Chondrocyte (in vitro differentiated cells): ENCODE data around the gene STXBP2. TPM values are rescaled to one million over a fixed set of nuclear protein-coding genes. Genes with fewer than 3 reads are reported as not detected.

Experiments used
- DNase-seq: peaks from one replicate; pipeline ENCODE4 v3.0.0; 2021; ENCODE audit warnings: mixed read lengths, low spot score
- H3K27ac Mint-ChIP-seq: one replicate; pipeline ENCODE4 v1.8.0; 2021; ENCODE audit warnings: mild to moderate bottlenecking, moderate library complexity, mixed read lengths; ENCODE audit not compliant: unreplicated experiment
- H3K27me3 Mint-ChIP-seq: 2 replicates; pipeline ENCODE4 v1.8.0; 2021; ENCODE audit warnings: low read depth, mixed read lengths
- H3K36me3 Mint-ChIP-seq: 2 replicates; pipeline ENCODE4 v1.8.0; 2021; ENCODE audit warnings: low read depth, mixed read lengths
- H3K4me1 Mint-ChIP-seq: 2 replicates; pipeline ENCODE4 v1.8.0; 2021; ENCODE audit warnings: low read depth, mild to moderate bottlenecking, mixed read lengths
- H3K4me3 Mint-ChIP-seq: one replicate; pipeline ENCODE4 v1.8.0; 2021; ENCODE audit warnings: mild to moderate bottlenecking, moderate library complexity, mixed read lengths; ENCODE audit not compliant: unreplicated experiment
- H3K9me3 Mint-ChIP-seq: 2 replicates; pipeline ENCODE4 v1.8.0; 2021; ENCODE audit warnings: low read depth, mixed read lengths
- total RNA-seq: library from RNA; stranded (reverse); gene quantifications from 3 replicates; pipeline ENCODE4 v1.2.1, GENCODE V29; 2021
- TF ChIP-seq, protein P1 (sequence below): fragments of 200-600 bp; sonication (generic); IDR thresholded peaks from 2 replicates; pipeline ENCODE4 v1.5.0; 2021; ENCODE audit warnings: antibody characterized with exemption, mild to moderate bottlenecking, moderate library complexity

Gene STXBP2
- total RNA-seq, 1 donor from 2014 or later, result 10.2 TPM

DNA sequence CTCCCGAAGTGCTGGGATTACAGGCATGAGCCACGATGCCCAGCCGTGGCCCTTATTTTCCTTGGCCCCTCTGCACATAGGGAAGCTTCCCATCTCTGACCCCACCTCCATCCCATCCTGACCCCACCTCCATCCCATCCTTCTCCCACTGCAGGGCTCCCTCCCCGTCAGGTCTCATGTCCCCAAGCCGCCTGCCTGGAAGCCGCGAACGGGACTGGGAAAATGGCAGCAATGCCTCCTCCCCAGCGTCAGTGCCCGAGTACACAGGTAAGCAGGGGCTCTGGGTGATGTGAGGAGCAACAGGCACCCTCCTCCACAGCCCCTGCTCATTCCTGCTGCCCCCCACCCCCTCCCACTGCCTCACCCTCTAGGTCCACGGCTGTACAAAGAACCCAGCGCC, 19.7 kb upstream of the STXBP2 start:
- Mint-ChIP-seq H3K4me3 (no peak overlapping the region), H3K9me3 (no peaks in the 10 kb centered on the region), H3K27me3 (no peaks in the 10 kb centered on the region), H3K27ac (no peak overlapping the region), H3K4me1 (no peaks in the 10 kb centered on the region), H3K36me3 (peaks cover 6% of the 10 kb centered on the region)
- TF ChIP-seq, protein P1, sequence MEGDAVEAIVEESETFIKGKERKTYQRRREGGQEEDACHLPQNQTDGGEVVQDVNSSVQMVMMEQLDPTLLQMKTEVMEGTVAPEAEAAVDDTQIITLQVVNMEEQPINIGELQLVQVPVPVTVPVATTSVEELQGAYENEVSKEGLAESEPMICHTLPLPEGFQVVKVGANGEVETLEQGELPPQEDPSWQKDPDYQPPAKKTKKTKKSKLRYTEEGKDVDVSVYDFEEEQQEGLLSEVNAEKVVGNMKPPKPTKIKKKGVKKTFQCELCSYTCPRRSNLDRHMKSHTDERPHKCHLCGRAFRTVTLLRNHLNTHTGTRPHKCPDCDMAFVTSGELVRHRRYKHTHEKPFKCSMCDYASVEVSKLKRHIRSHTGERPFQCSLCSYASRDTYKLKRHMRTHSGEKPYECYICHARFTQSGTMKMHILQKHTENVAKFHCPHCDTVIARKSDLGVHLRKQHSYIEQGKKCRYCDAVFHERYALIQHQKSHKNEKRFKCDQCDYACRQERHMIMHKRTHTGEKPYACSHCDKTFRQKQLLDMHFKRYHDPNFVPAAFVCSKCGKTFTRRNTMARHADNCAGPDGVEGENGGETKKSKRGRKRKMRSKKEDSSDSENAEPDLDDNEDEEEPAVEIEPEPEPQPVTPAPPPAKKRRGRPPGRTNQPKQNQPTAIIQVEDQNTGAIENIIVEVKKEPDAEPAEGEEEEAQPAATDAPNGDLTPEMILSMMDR, result no peak
- DNase-seq, result no peak

DNA sequence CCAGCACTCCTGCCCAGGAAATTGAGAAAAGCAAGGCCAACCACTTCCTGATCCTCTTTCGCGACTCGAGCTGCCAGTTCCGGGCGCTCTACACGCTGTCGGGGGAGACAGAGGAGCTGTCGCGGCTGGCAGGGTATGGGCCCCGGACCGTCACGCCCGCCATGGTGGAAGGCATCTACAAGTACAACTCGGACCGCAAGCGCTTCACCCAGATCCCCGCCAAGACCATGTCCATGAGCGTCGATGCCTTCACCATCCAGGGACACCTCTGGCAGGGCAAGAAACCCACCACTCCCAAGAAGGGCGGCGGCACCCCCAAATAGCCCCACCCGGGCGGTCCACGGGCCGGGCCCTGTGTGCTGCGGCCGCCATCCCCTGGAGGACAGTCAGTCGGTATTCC, 19.2 kb upstream of the STXBP2 start:
- Mint-ChIP-seq H3K9me3 (no peaks in the 10 kb centered on the region), H3K4me1 (no peaks in the 10 kb centered on the region), H3K36me3 (peaks cover 9% of the 10 kb centered on the region), H3K4me3 (no peak overlapping the region), H3K27ac (no peak overlapping the region), H3K27me3 (no peaks in the 10 kb centered on the region)
- TF ChIP-seq, protein P1, result no peak
- no peak for DNase-seq

DNA sequence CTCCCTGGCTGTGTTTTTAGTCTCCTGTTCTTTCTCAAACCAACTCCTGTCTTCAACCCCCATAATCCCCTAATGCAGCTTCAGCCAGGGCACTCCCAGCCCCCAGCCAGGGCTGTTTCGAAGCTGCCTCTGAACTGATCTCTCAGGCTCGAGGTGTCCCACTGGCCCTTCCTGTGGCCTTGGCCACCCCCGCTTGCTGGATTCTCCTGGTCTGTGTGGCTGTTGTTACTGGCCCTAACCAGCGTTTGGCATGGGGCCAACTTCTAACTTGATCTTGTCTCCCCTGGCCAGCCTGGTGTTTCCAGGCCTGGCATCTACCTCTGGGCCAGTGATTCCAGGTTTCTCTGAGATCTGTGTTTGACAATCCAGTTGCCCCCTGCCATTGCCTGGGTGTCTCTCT, 18.6 kb upstream of the STXBP2 start:
- TF ChIP-seq, protein P1, result no peak
- Mint-ChIP-seq H3K9me3 (no peaks in the 10 kb centered on the region), H3K4me3 (no peak overlapping the region), H3K27ac (no peak overlapping the region), H3K36me3 (peaks cover 15% of the 10 kb centered on the region), H3K27me3 (no peaks in the 10 kb centered on the region), H3K4me1 (no peaks in the 10 kb centered on the region)
- no peak for DNase-seq

DNA sequence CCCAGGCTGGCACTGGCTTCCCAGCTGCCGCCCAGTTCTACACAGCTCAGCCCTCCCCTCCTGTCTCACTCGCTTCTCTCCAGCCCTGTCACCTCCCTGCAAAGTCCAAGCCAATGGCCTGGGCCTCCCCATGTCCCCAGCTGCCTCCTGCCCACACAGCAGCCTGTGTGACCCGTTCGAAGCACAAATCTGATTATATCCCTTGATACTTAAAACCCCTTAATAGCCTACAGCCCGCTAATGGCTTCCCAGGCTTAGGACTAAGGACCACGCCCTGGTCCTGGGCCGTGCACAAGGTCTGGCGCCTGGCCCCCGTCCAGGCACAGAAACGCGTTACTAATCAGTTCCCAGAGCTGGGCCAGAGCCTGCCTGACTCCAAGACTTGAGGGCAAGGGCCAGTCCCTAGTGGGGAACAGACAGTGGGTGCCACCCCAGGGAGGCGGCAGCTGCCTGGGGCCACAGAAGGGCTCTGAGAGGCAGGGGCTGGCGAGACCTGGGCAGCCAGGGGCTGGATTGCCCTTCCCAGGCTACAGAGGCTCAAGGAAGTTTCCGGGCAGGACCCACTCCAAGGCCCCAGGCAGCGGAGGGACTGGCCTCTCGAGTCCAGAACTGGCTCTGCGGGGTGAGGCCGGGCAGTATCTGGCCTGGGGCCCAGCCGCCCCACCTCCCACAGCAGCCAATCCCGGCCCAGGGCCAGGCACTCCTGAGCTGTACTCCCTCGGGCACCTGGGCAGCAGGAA, 18.0 kb upstream of the STXBP2 start:
- no peak overlapping the region for H3K4me3 Mint-ChIP-seq
- DNase-seq, result peak; percentile 70

DNA sequence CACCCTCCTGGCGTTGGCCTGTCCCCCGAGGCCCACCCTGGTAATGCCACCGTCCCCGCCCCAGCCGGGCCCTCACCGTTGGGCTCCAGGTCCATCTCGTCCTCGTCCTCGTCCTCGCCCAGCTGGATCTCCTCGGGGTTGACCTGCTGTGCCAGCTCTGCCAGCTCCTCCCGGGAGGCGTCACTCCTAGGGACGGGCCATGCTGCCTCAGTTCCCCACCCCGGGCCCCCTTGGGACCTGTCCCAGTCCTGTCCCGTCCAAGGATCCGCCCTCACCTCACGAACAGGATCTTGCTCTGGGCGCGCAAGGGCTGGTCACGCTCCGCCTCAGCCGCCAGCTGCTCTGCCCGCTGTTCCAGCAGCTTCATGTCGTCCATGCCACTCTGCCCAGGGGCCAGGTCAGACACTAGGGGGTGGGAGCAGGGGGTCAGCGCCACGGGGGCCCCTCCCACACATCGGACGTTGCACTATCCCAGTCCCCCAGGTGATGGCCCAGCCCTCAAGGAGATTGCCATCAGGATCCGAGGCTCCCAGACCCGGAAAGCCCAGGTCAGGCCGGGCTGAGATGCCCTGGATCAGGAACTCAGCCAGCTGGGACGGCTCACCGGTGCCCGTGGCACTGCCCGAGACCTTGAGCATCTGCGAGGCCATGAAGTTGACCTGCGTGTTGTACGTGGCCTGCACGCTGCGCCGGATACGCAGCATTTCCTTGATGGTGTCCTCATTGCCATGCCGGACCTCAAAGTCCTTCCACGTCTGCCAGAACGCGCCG, 17.1 kb upstream of the STXBP2 start:
- DNase-seq, result peak; percentile 94
- Mint-ChIP-seq H3K27me3 (no peaks in the 10 kb centered on the region), H3K9me3 (no peaks in the 10 kb centered on the region), H3K36me3 (peaks cover 16% of the 10 kb centered on the region), H3K4me1 (no peaks in the 10 kb centered on the region), H3K27ac (no peak overlapping the region), H3K4me3 (no peak overlapping the region)
- TF ChIP-seq, protein P1, result no peak

More for the DNA sequence above, 18.0 kb upstream of the STXBP2 start:
- H3K27ac Mint-ChIP-seq, result no peak overlapping the region
- TF ChIP-seq, protein P1, result no peak
- no peaks in the 10 kb centered on the region for H3K27me3 Mint-ChIP-seq
- H3K36me3 Mint-ChIP-seq, result peaks cover 15% of the 10 kb centered on the region
- no peaks in the 10 kb centered on the region for H3K4me1 Mint-ChIP-seq
- no peaks in the 10 kb centered on the region for H3K9me3 Mint-ChIP-seq
